Spleen (tissue), 11 donors: Measurements from ENCODE around the gene ALKBH5. TPM values are rescaled to one million over a fixed set of nuclear protein-coding genes. Genes with fewer than 3 reads are reported as not detected.

Experiments
- DNase-seq: peaks from one replicate; pipeline ENCODE4 v3.0.0-alpha.2; 2020
- H3K27ac ChIP-seq, 8 donors: fragments of 200-600 bp; sonication (generic) in 7 of 8; 1 replicate in 4 of 8; 2 replicates in 4 of 8; pipeline versions ENCODE4 v1.5.0 to v1.8.0; 2016 to 2021; ENCODE audit warnings: inconsistent platforms in 4 of 8, mild to moderate bottlenecking in 4 of 8, moderate library complexity in 1 of 8
- H3K27me3 ChIP-seq, 7 donors: fragments of 200-600 bp; sonication (generic) in 6 of 7; replicated peaks in 1 of 7; 1 replicate in 4 of 7; 2 replicates in 3 of 7; pipeline versions ENCODE4 v1.5.0 to v1.8.0; 2016 to 2021; ENCODE audit warnings: inconsistent platforms in 3 of 7, mild to moderate bottlenecking in 1 of 7
- H3K36me3 ChIP-seq, 6 donors: fragments of 200-600 bp; sonication (generic) in 5 of 6; 1 replicate in 4 of 6; 2 replicates in 2 of 6; pipeline versions ENCODE4 v1.5.0 to v1.8.0; 2016 to 2021; ENCODE audit warnings: inconsistent platforms in 2 of 6
- H3K4me1 ChIP-seq, 6 donors: fragments of 200-600 bp; sonication (generic) in 5 of 6; 1 replicate in 3 of 6; 2 replicates in 3 of 6; pipeline versions ENCODE4 v1.5.0 to v1.8.0; 2016 to 2021; ENCODE audit warnings: inconsistent platforms in 3 of 6
- H3K4me3 ChIP-seq, 8 donors: fragments of 200-600 bp; sonication (generic) in 7 of 8; 1 replicate in 4 of 8; 2 replicates in 4 of 8; pipeline versions ENCODE4 v1.5.0 to v1.8.0; 2016 to 2021; ENCODE audit warnings: inconsistent platforms in 4 of 8, mild to moderate bottlenecking in 4 of 8, moderate library complexity in 2 of 8
- H3K9me3 ChIP-seq, 8 donors: fragments of 200-600 bp; sonication (generic) in 7 of 8; 1 replicate in 4 of 8; 2 replicates in 4 of 8; pipeline versions ENCODE4 v1.5.0 to v1.8.0; 2016 to 2021; ENCODE audit warnings: inconsistent platforms in 4 of 8
- CTCF ChIP-seq, 11 experiments: fragments of 200-600 bp in 7 of 11; fragments of 450-650 bp in 4 of 11; sonication (generic) in 4 of 11; IDR thresholded peaks in 8 of 11; conservative IDR thresholded peaks in 3 of 11; 1 replicate in 7 of 11; 2 replicates in 4 of 11; pipeline versions ENCODE4 v1.4.0 to v1.8.0; 2016 to 2021; ENCODE audit warnings: antibody characterized with exemption in 11 of 11, inconsistent platforms in 4 of 11, mild to moderate bottlenecking in 1 of 11
- POLR2A ChIP-seq, 3 donors: fragments of 450-650 bp; IDR thresholded peaks; one replicate each; pipeline ENCODE4 v1.5.1; 2017; ENCODE audit warnings: antibody characterized with exemption in 3 of 3, mild to moderate bottlenecking in 1 of 3
- POLR2AphosphoS5 ChIP-seq, 3 donors: sonication (generic); formaldehyde crosslinking; IDR thresholded peaks; one replicate each; pipeline ENCODE4 v1.5.1; 2017; ENCODE audit warnings: antibody characterized with exemption in 3 of 3
- WGBS, 5 donors: extraction: QIAGEN DNeasy Blood & Tissue Kit in 3 of 5; methylation state at CpG; one replicate each; pipeline versions ENCODE4 v1.1.5 to v1.1.7; 2013 to 2018; 5-methylcytosine and 5-hydroxymethylcytosine counted together
- intact Hi-C: fragments of 100-400 bp; cut with DNase I; formaldehyde crosslinking; loops from one replicate; pipeline ENCODE4 v1.15.0; 2023; ENCODE audit warnings: low total_unique reads
- polyA plus RNA-seq, 3 donors: library from polyadenylated mRNA; stranded (reverse); fragments of 200-250 nt; gene quantifications; one replicate each; pipeline ENCODE4 v1.2.1, GENCODE V29; 2013
- total RNA-seq, 7 donors: library from RNA; depleted of rRNA in 3 of 7; stranded (reverse); fragments of >200 nt in 3 of 7; fragmentation: NEBNext Ultra II Directional in 4 of 7; extraction: Animal tissue kit (Norgen Biotek cat#: 25700) in 4 of 7; gene quantifications; one replicate each; pipeline versions ENCODE4 v1.1.0 to v1.2.1, GENCODE V29; 2016 to 2021
- donor health status: healthy with polysubstance abuse.
- donor health status: DM: no; HTN: no; CAD: no; lungs with moderate emphysema.
- donor health status: DM: no; HTN: no; CAD: no.
- donor health status: Bipolar disorder and iron deficiency.
- donor health status: healthy.
- donor health status: DM: no; HTN: no; CAD: no.
- donor health status: DM: yes; HTN: yes; CAD: no.

The ALKBH5 gene
- total and polyA plus RNA-seq, 10 donors: 27.1 to 120 (median 94.3) TPM

GRCh38 chr17:18163547-18163946 lies 20.1 kb upstream of the ALKBH5 start:
- TF ChIP-seq POLR2AphosphoS5 (IDR thresholded peaks at IDR 0.05) (no peak), CTCF (IDR thresholded peaks at IDR 0.05 in 8 of 11, conservative IDR thresholded peaks at IDR 0.05 in 3 of 11) (no peak), POLR2A (IDR thresholded peaks at IDR 0.05) (no peak)
- no peak overlapping the region for H3K27ac ChIP-seq
- no peaks in the 10 kb centered on the region for H3K27me3 ChIP-seq
- peaks cover 3 to 8% (median 4%) of the 10 kb centered on the region in 6 donors for H3K4me1 ChIP-seq
- H3K9me3 ChIP-seq: peaks cover 0 to 2% (median 0%) of the 10 kb centered on the region in 8 donors
- intact Hi-C loops: no loop called here
- no peak for DNase-seq
- H3K4me3 ChIP-seq: no peak overlapping the region
- WGBS, 5 donors: 56 to 77% (median 74%) methylated on average over 7 of the region's 7 CpGs
- no peaks in the 10 kb centered on the region for H3K36me3 ChIP-seq

GRCh38 chr17:18166894-18167293 lies 16.7 kb upstream of the ALKBH5 start:
- no peaks in the 10 kb centered on the region for H3K36me3 ChIP-seq
- H3K4me1 ChIP-seq: no peaks in the 10 kb centered on the region
- H3K27me3 ChIP-seq: no peaks in the 10 kb centered on the region
- intact Hi-C loops: no loop called here
- TF ChIP-seq POLR2A (IDR thresholded peaks at IDR 0.05) (no peak), POLR2AphosphoS5 (IDR thresholded peaks at IDR 0.05) (no peak), CTCF (IDR thresholded peaks at IDR 0.05 in 8 of 11, conservative IDR thresholded peaks at IDR 0.05 in 3 of 11) (no peak)
- no peak for DNase-seq
- H3K9me3 ChIP-seq: peaks cover 0 to 2% (median 0%) of the 10 kb centered on the region in 8 donors
- H3K4me3 ChIP-seq: no peak overlapping the region
- 73 to 87% (median 76%) methylated on average over 4 to 5 of the region's 5 CpGs for WGBS, 5 donors
- no peak overlapping the region for H3K27ac ChIP-seq

GRCh38 chr17:18167421-18167820 lies 16.2 kb upstream of the ALKBH5 start:
- Histone ChIP-seq H3K27ac (no peak overlapping the region), H3K4me1 (no peaks in the 10 kb centered on the region), H3K27me3 (no peaks in the 10 kb centered on the region), H3K4me3 (no peak overlapping the region), H3K36me3 (no peaks in the 10 kb centered on the region), H3K9me3 (peaks cover 0 to 2% (median 0%) of the 10 kb centered on the region in 8 donors)
- no peak for DNase-seq
- TF ChIP-seq POLR2A (IDR thresholded peaks at IDR 0.05) (no peak), CTCF (IDR thresholded peaks at IDR 0.05 in 8 of 11, conservative IDR thresholded peaks at IDR 0.05 in 3 of 11) (no peak), POLR2AphosphoS5 (IDR thresholded peaks at IDR 0.05) (no peak)
- WGBS, 5 donors: 78 to 94% (median 82%) methylated on average over 9 to 10 of the region's 10 CpGs
- intact Hi-C loops: no loop called here

- DNase-seq: no peak
- no peak for TF ChIP-seq POLR2AphosphoS5 (IDR thresholded peaks at IDR 0.05)
- TF ChIP-seq CTCF (IDR thresholded peaks at IDR 0.05 in 8 of 11, conservative IDR thresholded peaks at IDR 0.05 in 3 of 11): no peak
- no peak for TF ChIP-seq POLR2A (IDR thresholded peaks at IDR 0.05)
- Histone ChIP-seq H3K4me1 (peaks cover 0 to 7% (median 3%) of the 10 kb centered on the region in 6 donors), H3K27ac (peak overlapping the region in 1 of 8 donors; percentile 5), H3K36me3 (no peaks in the 10 kb centered on the region), H3K4me3 (no peak overlapping the region), H3K9me3 (no peaks in the 10 kb centered on the region), H3K27me3 (no peaks in the 10 kb centered on the region)
- WGBS, 5 donors: 70 to 88% (median 75%) methylated on average over 3 of the region's 3 CpGs
- intact Hi-C loops: no loop called here
Observed at GRCh38 chr17:18172531-18173278, 10.9 kb upstream of the ALKBH5 start.
